Measurements from ENCODE around the gene HTR2B. TPM values are rescaled to one million over a fixed set of nuclear protein-coding genes. Genes with fewer than 3 reads are reported as not detected.
"Not testable (repeated sequence)": the region's sequence is repeated elsewhere in the genome, so short reads cannot be mapped to it uniquely, and the experiment has no call there.

The HTR2B gene
- total RNA-seq, 1 donor from 2014 or later, result not detected

DNA sequence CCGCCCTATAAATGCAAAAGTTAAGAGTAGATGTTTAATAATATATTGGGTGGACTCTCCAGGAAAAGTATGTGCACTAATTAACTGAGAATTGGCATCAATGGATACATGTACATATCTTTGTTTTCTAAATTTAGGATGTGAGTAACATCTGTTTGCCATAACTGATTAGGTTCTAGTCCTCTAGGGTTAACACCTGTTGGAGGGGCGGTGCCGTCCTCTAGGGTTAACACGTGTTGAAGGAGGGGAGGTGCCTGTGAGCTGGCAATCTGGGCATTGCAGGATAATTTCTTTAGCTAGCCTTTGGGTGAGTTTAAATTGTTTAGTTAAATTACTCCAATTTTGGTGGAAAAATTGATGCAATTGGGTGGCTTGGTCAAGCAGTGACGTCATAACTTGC, 30.9 kb downstream of the HTR2B start:
- H3K4me1 Mint-ChIP-seq, result peaks cover 14% of the 10 kb centered on the region
- no peak overlapping the region for H3K27ac Mint-ChIP-seq (ENCODE audit: unreplicated experiment)
- no peak for DNase-seq (ENCODE audit: low read depth, low spot score)
- TF ChIP-seq, protein P1, sequence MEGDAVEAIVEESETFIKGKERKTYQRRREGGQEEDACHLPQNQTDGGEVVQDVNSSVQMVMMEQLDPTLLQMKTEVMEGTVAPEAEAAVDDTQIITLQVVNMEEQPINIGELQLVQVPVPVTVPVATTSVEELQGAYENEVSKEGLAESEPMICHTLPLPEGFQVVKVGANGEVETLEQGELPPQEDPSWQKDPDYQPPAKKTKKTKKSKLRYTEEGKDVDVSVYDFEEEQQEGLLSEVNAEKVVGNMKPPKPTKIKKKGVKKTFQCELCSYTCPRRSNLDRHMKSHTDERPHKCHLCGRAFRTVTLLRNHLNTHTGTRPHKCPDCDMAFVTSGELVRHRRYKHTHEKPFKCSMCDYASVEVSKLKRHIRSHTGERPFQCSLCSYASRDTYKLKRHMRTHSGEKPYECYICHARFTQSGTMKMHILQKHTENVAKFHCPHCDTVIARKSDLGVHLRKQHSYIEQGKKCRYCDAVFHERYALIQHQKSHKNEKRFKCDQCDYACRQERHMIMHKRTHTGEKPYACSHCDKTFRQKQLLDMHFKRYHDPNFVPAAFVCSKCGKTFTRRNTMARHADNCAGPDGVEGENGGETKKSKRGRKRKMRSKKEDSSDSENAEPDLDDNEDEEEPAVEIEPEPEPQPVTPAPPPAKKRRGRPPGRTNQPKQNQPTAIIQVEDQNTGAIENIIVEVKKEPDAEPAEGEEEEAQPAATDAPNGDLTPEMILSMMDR (conservative IDR thresholded peaks at IDR 0.05), result no peak
- H3K4me3 Mint-ChIP-seq, result no peak overlapping the region
- H3K27me3 Mint-ChIP-seq (ENCODE audit: low read depth), result no peaks in the 10 kb centered on the region
- peaks cover 18% of the 10 kb centered on the region for H3K36me3 Mint-ChIP-seq (ENCODE audit: low read depth)
- no peaks in the 10 kb centered on the region for H3K9me3 Mint-ChIP-seq

DNA sequence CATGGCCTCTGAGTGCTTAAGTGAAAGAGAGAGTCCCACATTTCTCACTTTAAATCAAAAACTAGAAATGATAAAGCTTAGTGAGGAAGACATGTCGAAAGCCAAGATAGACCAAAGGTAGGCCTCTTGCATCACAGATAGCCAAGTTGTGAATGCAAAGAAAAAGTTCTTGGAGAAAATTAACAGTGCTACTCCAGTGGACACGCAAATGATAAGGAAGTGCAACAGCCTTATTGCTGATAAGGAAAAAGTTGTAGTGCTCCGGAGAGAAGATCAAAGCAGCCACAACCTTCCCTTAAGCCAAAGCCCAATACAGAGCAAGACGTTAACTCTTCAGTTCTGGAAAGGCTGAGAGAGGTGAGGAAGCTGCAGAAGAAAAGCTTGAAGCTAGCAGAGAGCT, 36.1 kb downstream of the HTR2B start:
- no peak overlapping the region for H3K4me3 Mint-ChIP-seq
- H3K27ac Mint-ChIP-seq (ENCODE audit: unreplicated experiment), result no peak overlapping the region
- H3K4me1 Mint-ChIP-seq, result no peaks in the 10 kb centered on the region
- TF ChIP-seq, protein P1 (conservative IDR thresholded peaks at IDR 0.05), result no peak
- no peaks in the 10 kb centered on the region for H3K9me3 Mint-ChIP-seq
- DNase-seq (ENCODE audit: low read depth, low spot score), result no peak
- peaks cover 11% of the 10 kb centered on the region for H3K36me3 Mint-ChIP-seq (ENCODE audit: low read depth)
- no peaks in the 10 kb centered on the region for H3K27me3 Mint-ChIP-seq (ENCODE audit: low read depth)

GRCh38 chr2:231084565-231084964, 40.3 kb downstream of the HTR2B start:
- DNase-seq (ENCODE audit: low read depth, low spot score), result no peak
- Mint-ChIP-seq H3K27ac (ENCODE audit: unreplicated experiment) (no peak overlapping the region), H3K9me3 (no peaks in the 10 kb centered on the region), H3K27me3 (ENCODE audit: low read depth) (no peaks in the 10 kb centered on the region), H3K36me3 (ENCODE audit: low read depth) (peaks cover 11% of the 10 kb centered on the region), H3K4me3 (no peak overlapping the region), H3K4me1 (no peaks in the 10 kb centered on the region)
- TF ChIP-seq, protein P1 (conservative IDR thresholded peaks at IDR 0.05), result no peak

DNA sequence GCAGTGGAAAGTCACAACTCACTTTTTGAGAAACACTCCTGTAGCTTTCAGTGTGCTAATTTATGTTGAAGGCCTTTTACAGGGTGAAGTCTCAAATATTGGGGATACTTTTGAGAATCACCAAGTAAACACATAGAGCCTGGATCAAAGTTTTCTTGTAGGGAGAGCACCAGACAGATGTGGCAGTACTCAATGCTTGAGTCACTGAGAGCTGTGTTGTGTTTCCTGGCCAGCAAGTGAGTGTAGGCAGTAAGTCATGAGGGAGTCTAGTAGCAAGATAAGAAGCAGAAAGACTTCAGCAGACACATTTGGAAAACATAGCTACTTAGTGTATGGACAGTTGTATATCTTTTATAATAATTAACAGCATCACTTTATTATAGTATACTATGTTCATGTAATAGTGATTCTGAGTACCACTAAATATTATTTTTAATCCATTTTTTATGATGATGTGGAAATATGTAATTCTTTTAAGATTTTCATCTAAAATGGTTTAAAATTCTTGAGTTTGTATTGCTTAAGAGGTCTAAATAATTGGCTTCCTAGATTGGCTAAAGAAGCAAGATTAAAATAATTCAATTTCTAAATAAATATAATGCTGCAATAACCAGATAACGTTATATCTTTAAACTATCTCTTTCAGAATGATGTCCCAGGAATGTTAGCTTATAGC, 55.3 kb downstream of the HTR2B start:
- Mint-ChIP-seq H3K36me3 (ENCODE audit: low read depth) (peaks cover 5% of the 10 kb centered on the region), H3K27ac (ENCODE audit: unreplicated experiment) (no peak overlapping the region), H3K4me1 (no peaks in the 10 kb centered on the region), H3K27me3 (ENCODE audit: low read depth) (no peaks in the 10 kb centered on the region), H3K4me3 (no peak overlapping the region), H3K9me3 (no peaks in the 10 kb centered on the region)
- TF ChIP-seq, protein P1 (conservative IDR thresholded peaks at IDR 0.05), result no peak
- no peak for DNase-seq (ENCODE audit: low read depth, low spot score)

DNA sequence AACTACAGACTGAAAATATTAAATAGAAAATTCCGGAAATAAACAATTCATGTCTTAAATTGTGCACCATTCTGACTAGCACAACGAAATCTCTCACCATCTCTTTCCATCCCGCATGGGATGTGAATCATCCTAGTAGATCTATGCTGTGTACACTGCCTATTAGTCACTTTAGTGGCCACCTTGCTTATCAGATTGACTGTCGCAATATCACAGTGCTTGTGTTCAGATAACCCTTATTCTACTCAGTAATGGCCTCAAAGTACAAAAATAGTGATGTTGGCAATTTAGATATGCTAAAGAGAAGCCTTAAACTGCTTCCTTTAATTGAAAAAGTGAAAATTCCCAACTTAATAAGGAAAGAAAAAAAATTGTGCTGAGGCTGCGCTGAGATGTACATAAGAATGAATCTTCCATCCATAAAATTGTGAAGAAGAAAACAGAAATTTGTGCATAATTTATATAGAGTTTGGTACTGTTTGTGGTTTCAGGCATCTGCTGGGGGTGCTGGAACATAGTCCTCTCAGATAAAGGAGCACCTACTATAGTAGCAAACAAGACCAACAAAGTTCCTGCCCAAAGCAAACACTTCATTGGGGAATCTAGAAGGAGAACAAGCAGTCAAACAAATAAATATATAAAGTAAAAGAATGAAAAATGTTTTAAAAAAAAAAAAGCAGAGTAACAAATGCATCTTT, 56.2 kb downstream of the HTR2B start:
- no peak overlapping the region for H3K27ac Mint-ChIP-seq (ENCODE audit: unreplicated experiment)
- TF ChIP-seq, protein P1 (conservative IDR thresholded peaks at IDR 0.05), result no peak
- H3K4me3 Mint-ChIP-seq, result no peak overlapping the region
- no peaks in the 10 kb centered on the region for H3K4me1 Mint-ChIP-seq
- H3K27me3 Mint-ChIP-seq (ENCODE audit: low read depth), result no peaks in the 10 kb centered on the region
- H3K9me3 Mint-ChIP-seq, result no peaks in the 10 kb centered on the region
- DNase-seq (ENCODE audit: low read depth, low spot score), result no peak
- peaks cover 5% of the 10 kb centered on the region for H3K36me3 Mint-ChIP-seq (ENCODE audit: low read depth)

GRCh38 chr2:231067531-231067930, 57.3 kb downstream of the HTR2B start:
- H3K4me3 Mint-ChIP-seq; H3K27me3 Mint-ChIP-seq (ENCODE audit: low read depth); H3K36me3 Mint-ChIP-seq (ENCODE audit: low read depth); DNase-seq (ENCODE audit: low read depth, low spot score); H3K4me1 Mint-ChIP-seq; H3K9me3 Mint-ChIP-seq: not testable (repeated sequence)
- H3K27ac Mint-ChIP-seq (ENCODE audit: unreplicated experiment), result peak overlapping the region; percentile 7
